Heart right ventricle (tissue), 16 donors: ENCODE results near the gene PPP3CA. TPM values are rescaled to one million over a fixed set of nuclear protein-coding genes. Genes with fewer than 3 reads are reported as not detected.

Experiments used
- ATAC-seq, 8 donors: fragments of 200-7000 bp; cut with Tn5 transposase; one replicate each; pipeline ENCODE4 v1.9.1; 2020; ENCODE audit warnings: mild to moderate bottlenecking in 8 of 8, moderate library complexity in 8 of 8, moderate number of reproducible peaks in 1 of 8
- DNase-seq, 2 donors: peaks; one replicate each; pipeline ENCODE4 v3.0.0-alpha.2; 2020
- H3K27ac ChIP-seq, 10 donors: fragments of 200-600 bp; sonication (generic) in 2 of 10; one replicate each; pipeline versions ENCODE4 v1.5.0 to v1.8.0; 2020 to 2022; ENCODE audit warnings: mild to moderate bottlenecking in 3 of 10
- H3K27me3 ChIP-seq, 7 donors: fragments of 200-600 bp; one replicate each; pipeline ENCODE4 v1.8.0; 2021 to 2022; ENCODE audit warnings: mild to moderate bottlenecking in 2 of 7
- H3K36me3 ChIP-seq, 9 donors: fragments of 200-600 bp; sonication (generic) in 1 of 9; one replicate each; pipeline versions ENCODE4 v1.5.0 to v1.8.0; 2020 to 2022; ENCODE audit warnings: mild to moderate bottlenecking in 2 of 9
- H3K4me1 ChIP-seq, 9 donors: fragments of 200-600 bp; sonication (generic) in 1 of 9; one replicate each; pipeline versions ENCODE4 v1.5.0 to v1.8.0; 2020 to 2022; ENCODE audit warnings: mild to moderate bottlenecking in 4 of 9
- H3K4me3 ChIP-seq, 10 donors: fragments of 200-600 bp; sonication (generic) in 2 of 10; one replicate each; pipeline versions ENCODE4 v1.5.0 to v1.8.0; 2020 to 2022; ENCODE audit warnings: mild to moderate bottlenecking in 7 of 10, moderate library complexity in 2 of 10
- H3K9me3 ChIP-seq, 11 donors: fragments of 200-600 bp in 10 of 11; sonication (generic) in 2 of 11; one replicate each; pipeline versions ENCODE4 v1.5.0 to v1.8.0; 2013 to 2022; ENCODE audit warnings: mild to moderate bottlenecking in 2 of 11, control low read depth in 1 of 11, moderate library complexity in 1 of 11
- CTCF ChIP-seq, 9 donors: fragments of 200-600 bp; sonication (generic) in 2 of 9; IDR thresholded peaks; one replicate each; pipeline versions ENCODE4 v1.5.0 to v1.8.0; 2021 to 2022; ENCODE audit warnings: antibody characterized with exemption in 9 of 9, mild to moderate bottlenecking in 5 of 9, moderate library complexity in 1 of 9
- WGBS, 2 donors: extraction: QIAGEN DNeasy Blood & Tissue Kit; methylation state at CpG; one replicate each; pipeline ENCODE4 v1.1.7; 2013; ENCODE audit warnings: inconsistent platforms in 1 of 2; 5-methylcytosine and 5-hydroxymethylcytosine counted together
- intact Hi-C, 10 donors: fragments of 100-400 bp; cut with DNase I; formaldehyde crosslinking; loops; one replicate each; pipeline versions ENCODE4 v1.11.1 to v1.14.2; 2022
- polyA plus RNA-seq, 2 donors: library from polyadenylated mRNA; stranded (reverse); fragments of 200-250 nt; gene quantifications; one replicate each; pipeline ENCODE4 v1.2.3, GENCODE V29; 2013
- total RNA-seq, 10 donors: library from RNA; stranded (reverse); fragmentation: NEBNext Ultra II Directional in 3 of 10; extraction: Animal tissue kit (Norgen Biotek cat#: 25700) in 3 of 10; gene quantifications; one replicate each; pipeline versions ENCODE4 v1.2.1 to v1.2.4, GENCODE V29; 2021 to 2023
- donor health status: Arrhythmogenic right ventricular cardiomyopathy.
- donor health status: ischemic (EF 13 %, LVEDD 7.1; RV severe dilation, severe dysfunction).
- donor health status: healthy with polysubstance abuse.
- donor health status: DM: no; HTN: yes; CAD: no.
- donor health status: DM: no; HTN: no; CAD: no.
- donor health status: ischemic (EF 25% LVEDD 6.9; RV normal size, moderate dysfunction).
- donor health status: ischemic (EF 25% LVEDD 5.7; RV mildly dilated, moderate dysfunction).
- donor health status: healthy.
- donor health status: DM: yes; HTN: yes; CAD: no.
- donor health status: Ischemic cardiomyopathy.
- donor health status: ischemic (EF 35%, LVEDD 5.7; RV mildly dilated, moderate dysfunction).
- donor health status: nonischemic (EF 11% LVEDD 7.7; RV severe dilation, severe dysfunction).
- donor health status: DM: yes; HTN: yes; CAD: no.
- donor health status: PGD.
- donor health status: ischemic (EF 29% LVEDD 5.4; RV normal size, mild dysfunction).
- donor health status: nonischemic (EF 23%, LVEDD 6.1; RV moderate dilation, normal function).

Gene PPP3CA
- total and polyA plus RNA-seq, 12 donors: 8.1 to 30.8 (median 19.1) TPM

- no peak for TF ChIP-seq CTCF (IDR thresholded peaks at IDR 0.05)
- H3K27me3 ChIP-seq: no peaks in the 10 kb centered on the region
- no peak overlapping the region for H3K4me3 ChIP-seq
- no peaks in the 10 kb centered on the region for H3K36me3 ChIP-seq
- 69 to 70% methylated on average over 2 of the region's 2 CpGs for WGBS, 2 donors
- H3K4me1 ChIP-seq: peaks cover 0 to 80% (median 58%) of the 10 kb centered on the region in 9 donors
- intact Hi-C loops: loop anchor here in 4 of 10 donors (5.0 to 10.0 kb wide), 2 partner anchors 57 to 60 kb away; partner anchors contain the start of gene PPP3CA (in 4 of the 4)
- H3K9me3 ChIP-seq: no peaks in the 10 kb centered on the region
- DNase-seq: no peak
- peak in 1 of 8 donors; percentile 36 for ATAC-seq
- H3K27ac ChIP-seq: no peak overlapping the region
These were observed 60.0 kb downstream of the PPP3CA start for GRCh38 chr4:101287324-101287723.

- Histone ChIP-seq H3K4me1 (peaks cover 0 to 83% (median 60%) of the 10 kb centered on the region in 9 donors), H3K36me3 (no peaks in the 10 kb centered on the region), H3K9me3 (no peaks in the 10 kb centered on the region), H3K27me3 (no peaks in the 10 kb centered on the region), H3K4me3 (no peak overlapping the region), H3K27ac (no peak overlapping the region)
- TF ChIP-seq CTCF (IDR thresholded peaks at IDR 0.05): no peak
- 77 to 93% methylated on average over 1 of the region's 1 CpG for WGBS, 2 donors
- intact Hi-C loops: loop anchor here in 4 of 10 donors (5.0 to 10.0 kb wide), 2 partner anchors 58 to 61 kb away; partner anchors contain the start of gene PPP3CA (in 4 of the 4)
- no peak for DNase-seq
- no peak for ATAC-seq
These were observed 60.7 kb downstream of the PPP3CA start for GRCh38 chr4:101286663-101287062.

- DNase-seq (no peak), ATAC-seq (no peak)
- 94 to 96% methylated on average over 4 of the region's 4 CpGs for WGBS, 2 donors
- H3K27ac ChIP-seq: no peak overlapping the region
- no peaks in the 10 kb centered on the region for H3K9me3 ChIP-seq
- H3K27me3 ChIP-seq: no peaks in the 10 kb centered on the region
- H3K4me1 ChIP-seq: peaks cover 0 to 79% (median 53%) of the 10 kb centered on the region in 9 donors
- intact Hi-C loops: loop anchor here in 4 of 10 donors (5.0 to 10.0 kb wide), 2 partner anchors 59 to 61 kb away; partner anchors contain the start of gene PPP3CA (in 4 of the 4)
- H3K4me3 ChIP-seq: no peak overlapping the region
- no peaks in the 10 kb centered on the region for H3K36me3 ChIP-seq
- TF ChIP-seq CTCF (IDR thresholded peaks at IDR 0.05): no peak
These were observed 61.3 kb downstream of the PPP3CA start for GRCh38 chr4:101285985-101286384.

- WGBS, 2 donors: 40 to 63% methylated on average over 1 of the region's 1 CpG
- no peaks in the 10 kb centered on the region for H3K36me3 ChIP-seq
- TF ChIP-seq CTCF (IDR thresholded peaks at IDR 0.05): no peak
- ATAC-seq (peak in 1 of 8 donors; percentile 48), DNase-seq (no peak)
- no peaks in the 10 kb centered on the region for H3K9me3 ChIP-seq
- no peak overlapping the region for H3K4me3 ChIP-seq
- H3K4me1 ChIP-seq: peaks cover 0 to 83% (median 60%) of the 10 kb centered on the region in 9 donors
- intact Hi-C loops: loop anchor here in 4 of 10 donors (5.0 to 10.0 kb wide), 2 partner anchors 60 to 63 kb away; partner anchors contain the start of gene PPP3CA (in 4 of the 4)
- H3K27ac ChIP-seq: peak overlapping the region in 1 of 10 donors; percentile 1
- H3K27me3 ChIP-seq: no peaks in the 10 kb centered on the region
These were observed 62.8 kb downstream of the PPP3CA start for GRCh38 chr4:101284546-101284945.
